GM10266 (cell line): ENCODE results near the gene ELFN1.

Source experiments
- DNase-seq: peaks from one replicate; pipeline ENCODE4 v3.0.0; 2012; ENCODE audit errors: extremely low spot score
- CTCF ChIP-seq: IDR thresholded peaks from 2 replicates; pipeline ENCODE4 v1.5.1; 2012; ENCODE audit warnings: mild to moderate bottlenecking, low read depth; ENCODE audit not compliant: control insufficient read depth, insufficient read depth; ENCODE audit errors: missing control alignments

The ELFN1 gene

GRCh38 chr7:1752771-1753563, 82.9 kb downstream of the ELFN1 start:
- peak; percentile 43 for DNase-seq
- TF ChIP-seq CTCF: no peak

- TF ChIP-seq CTCF: no peak
- no peak for DNase-seq
Observed at GRCh38 chr7:1753564-1753867, 83.4 kb downstream of the ELFN1 start.

DNA sequence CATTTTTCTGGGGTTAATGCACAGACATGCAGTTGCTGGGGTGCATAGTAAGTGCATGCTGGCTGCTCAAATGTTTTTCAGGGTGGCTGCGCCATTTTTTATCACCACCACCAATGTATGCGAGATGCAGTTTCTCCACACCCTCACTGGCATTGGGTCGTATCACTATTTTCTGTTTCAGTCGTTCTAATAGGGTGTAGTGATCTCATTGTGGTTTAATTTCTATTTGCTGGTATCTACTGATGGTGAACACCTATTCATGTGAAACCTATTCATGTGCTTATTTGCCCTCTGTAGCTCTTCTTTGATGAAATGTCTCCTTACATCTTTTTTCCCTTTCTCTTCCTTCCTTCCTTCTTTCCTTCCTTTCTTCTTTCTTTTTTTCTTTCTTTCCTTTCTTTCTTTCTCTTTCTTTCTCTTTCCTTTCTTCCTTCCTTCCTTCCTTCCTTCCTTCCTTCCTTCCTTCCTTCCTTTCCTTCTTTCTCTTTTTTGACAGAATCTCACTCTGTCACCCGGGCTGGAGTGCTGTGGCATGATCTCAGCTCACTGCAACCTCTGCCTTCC, 84.3 kb downstream of the ELFN1 start:
- DNase-seq: no peak
- no peak for TF ChIP-seq CTCF

DNA sequence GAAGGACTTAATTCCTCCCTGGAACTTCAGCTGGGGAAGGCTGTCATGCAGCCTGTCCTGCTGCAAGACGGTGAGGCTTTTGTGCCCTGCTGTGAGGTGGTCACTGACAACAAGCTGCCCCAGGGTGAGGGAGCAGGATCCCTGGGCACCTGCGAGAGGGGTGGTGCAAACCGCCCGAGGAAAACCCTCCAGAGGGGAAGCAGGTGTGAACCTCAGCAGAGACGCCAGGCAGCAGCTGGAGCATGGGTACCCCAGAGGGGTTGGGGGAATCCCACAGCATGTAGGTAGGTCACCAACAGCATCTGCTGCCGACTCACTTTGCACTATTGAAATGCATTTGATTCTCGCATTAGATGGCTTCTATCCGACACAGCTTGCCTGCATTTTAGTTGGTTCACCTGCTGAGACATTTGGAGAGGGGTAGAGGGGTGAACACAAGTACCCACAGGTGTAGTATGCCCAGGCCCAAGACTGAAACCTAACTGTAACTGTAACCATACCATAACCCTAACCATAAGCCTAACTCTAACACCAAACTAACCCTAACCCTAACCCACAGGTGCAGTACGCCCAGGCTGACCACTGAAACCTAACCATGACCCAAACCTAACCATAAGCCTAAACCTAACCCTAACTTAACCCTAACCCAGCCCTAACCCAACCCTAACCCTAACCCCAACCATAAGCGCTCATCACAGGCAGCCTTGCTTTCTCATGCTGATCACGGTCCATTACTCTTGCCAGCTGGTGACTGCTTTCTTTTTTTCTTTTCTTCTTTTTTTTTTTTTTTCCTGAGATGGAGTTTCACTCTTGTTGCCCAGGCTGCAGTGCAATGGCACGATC, 85.9 kb downstream of the ELFN1 start:
- no peak for DNase-seq

GRCh38 chr7:1757601-1758000, 87.5 kb downstream of the ELFN1 start:
- no peak for DNase-seq
- no peak for TF ChIP-seq CTCF

More for the DNA sequence above, 85.9 kb downstream of the ELFN1 start:
- no peak for TF ChIP-seq CTCF

- TF ChIP-seq CTCF: peak; percentile 42
- peak; percentile 55 for DNase-seq
Observed at GRCh38 chr7:1758028-1758858, 88.2 kb downstream of the ELFN1 start.
